Panc1 (cell line): Measurements from ENCODE around the gene MINK1. TPM values are rescaled to one million over a fixed set of nuclear protein-coding genes. Genes with fewer than 3 reads are reported as not detected.
A peak's percentile ranks its signal among the peaks of the same experiment; 100 is the strongest.

ENCODE experiments used
- ATAC-seq: fragments of 200-7000 bp; cut with Tn5 transposase; 2 replicates; pipeline ENCODE4 v1.9.1; 2020; ENCODE audit warnings: mild to moderate bottlenecking, moderate library complexity
- BruUV-seq: library from RNA; stranded (reverse); fragments of 400-500 nt; replicated peaks from 2 replicates; lab custom pipeline; 2021; lab: Mats Ljungman, UMichigan
- CTCF ChIA-PET: fragments of 300-600 bp; sonication (Branson Sonifier 250); formaldehyde crosslinking; loops from one replicate; lab custom pipeline; 2022; ENCODE audit warnings: antibody characterized with exemption; lab: Charles Lee
- POLR2A ChIA-PET: fragments of 300-600 bp; sonication (Branson Sonifier 250); formaldehyde crosslinking; loops from one replicate; lab custom pipeline; 2022; ENCODE audit warnings: antibody characterized with exemption; lab: Charles Lee
- DNase-seq: peaks from one replicate; pipeline ENCODE4 v3.0.0-alpha.2; 2010; ENCODE audit warnings: low read depth, low spot score
- H3K27ac ChIP-seq: 2 replicates; pipeline ENCODE4 v1.5.1; 2011; ENCODE audit warnings: mild to moderate bottlenecking, low read length, inconsistent platforms
- H3K27me3 ChIP-seq: fragments of 200-500 bp; sonication (Bioruptor generic); 2 replicates; pipeline ENCODE4 v1.6.0; 2014; ENCODE audit warnings: low read length, inconsistent platforms; ENCODE audit not compliant: control insufficient read depth, insufficient read depth
- H3K36me3 ChIP-seq: fragments of 200-500 bp; sonication (Bioruptor generic); 2 replicates; pipeline ENCODE4 v1.5.1; 2014; ENCODE audit warnings: inconsistent platforms, mild to moderate bottlenecking, low read length, moderate library complexity; ENCODE audit not compliant: control insufficient read depth, insufficient read depth
- H3K4me1 ChIP-seq: 2 replicates; pipeline ENCODE4 v1.5.1; 2011; ENCODE audit warnings: inconsistent platforms, mild to moderate bottlenecking, low read length, moderate library complexity; ENCODE audit not compliant: control insufficient read depth, insufficient read depth
- H3K4me3 ChIP-seq, 2 experiments: 2 replicates each; pipeline ENCODE4 v1.5.1; 2011 to 2012; ENCODE audit warnings: low read depth in 2 of 2, low read length in 2 of 2, mild to moderate bottlenecking in 2 of 2, inconsistent platforms in 1 of 2, moderate library complexity in 1 of 2
- H3K9me3 ChIP-seq: fragments of 200-500 bp; sonication (Bioruptor generic); 2 replicates; pipeline ENCODE4 v1.5.1; 2014; ENCODE audit warnings: low read depth, mild to moderate bottlenecking, inconsistent platforms, low read length, moderate library complexity; ENCODE audit not compliant: control insufficient read depth, insufficient read depth
- CTCF ChIP-seq: fragments of 450-650 bp; IDR thresholded peaks from 2 replicates; pipeline ENCODE4 v1.5.1; 2017; ENCODE audit warnings: mild to moderate bottlenecking
- POLR2AphosphoS5 ChIP-seq: IDR thresholded peaks from 2 replicates; pipeline ENCODE4 v1.6.1; 2012; ENCODE audit warnings: mild to moderate bottlenecking, low read depth, low read length, moderate library complexity
- SIN3A ChIP-seq: IDR thresholded peaks from 2 replicates; pipeline ENCODE4 v1.6.1; 2012; ENCODE audit warnings: low read depth, mild to moderate bottlenecking, low read length, moderate library complexity, borderline replicate concordance; ENCODE audit not compliant: insufficient read depth
- TCF7L2 ChIP-seq: IDR thresholded peaks from 2 replicates; pipeline ENCODE4 v1.6.1; 2011; ENCODE audit warnings: mild to moderate bottlenecking, low read depth, low read length, inconsistent platforms
- in situ Hi-C: cut with HindIII; loops from 2 replicates; pipeline ENCODE4 v1.10.0; 2016; ENCODE audit warnings: low sequenced_read_pairs, low pct_unique_long_range_greater_than_20kb
- intact Hi-C: fragments of 100-400 bp; cut with micrococcal nuclease; formaldehyde crosslinking; loops from one replicate; pipeline ENCODE4 v1.10.0; 2022; ENCODE audit not compliant: unreplicated experiment
- total RNA-seq: library from RNA; stranded (reverse); gene quantifications from one replicate; pipeline ENCODE4 v1.2.1, GENCODE V29; 2021; ENCODE audit not compliant: unreplicated experiment
- TF ChIP-seq, protein P1 (sequence below), 2 experiments: IDR thresholded peaks; 2 replicates each; pipeline ENCODE4 v1.6.1; 2011 to 2012; ENCODE audit warnings: low read depth in 2 of 2, control low read depth in 1 of 2, low read length in 1 of 2, mild to moderate bottlenecking in 1 of 2, moderate library complexity in 1 of 2; ENCODE audit not compliant: insufficient read depth in 1 of 2

Gene MINK1
- total RNA-seq, 1 experiment from 2014 or later, result 78.2 TPM

DNA sequence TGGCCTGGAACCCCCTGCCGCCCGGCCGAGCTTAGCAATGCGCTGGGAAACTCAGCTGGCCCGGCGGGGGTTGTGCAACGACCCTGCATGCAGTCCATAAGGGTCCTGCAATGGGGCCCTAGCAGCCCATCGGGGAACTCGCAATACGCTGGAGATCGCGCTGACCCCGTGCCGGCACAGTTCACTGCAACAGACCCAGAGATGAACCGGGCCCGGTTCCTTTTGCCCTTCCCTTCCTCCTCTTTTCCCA is 106.3 kb downstream of the MINK1 start:
- BruUV-seq, result no TSS peak
- in situ Hi-C loops, result no loop called here
- intact Hi-C loops, result no loop called here
- no peaks in the 10 kb centered on the region for H3K27me3 ChIP-seq
- POLR2A ChIA-PET, result no interaction called here
- peaks cover 11% of the 10 kb centered on the region for H3K36me3 ChIP-seq
- peak overlapping the region; percentile 87 for H3K27ac ChIP-seq
- ATAC-seq, result no peak; the same call in 1 of the 2 replicates
- peaks cover 21% of the 10 kb centered on the region for H3K4me1 ChIP-seq
- no peak for DNase-seq
- CTCF ChIA-PET, result interaction anchor here (0.6 kb wide), 1 partner anchor 120 kb away, joined by 4 read pairs; no protein-coding TSS in a partner anchor
- no peaks in the 10 kb centered on the region for H3K9me3 ChIP-seq
- H3K4me3 ChIP-seq, result peak overlapping the region; percentile 90 to 92
- TF ChIP-seq SIN3A (no peak), CTCF (no peak), POLR2AphosphoS5 (no peak)
- TF ChIP-seq, protein P1, sequence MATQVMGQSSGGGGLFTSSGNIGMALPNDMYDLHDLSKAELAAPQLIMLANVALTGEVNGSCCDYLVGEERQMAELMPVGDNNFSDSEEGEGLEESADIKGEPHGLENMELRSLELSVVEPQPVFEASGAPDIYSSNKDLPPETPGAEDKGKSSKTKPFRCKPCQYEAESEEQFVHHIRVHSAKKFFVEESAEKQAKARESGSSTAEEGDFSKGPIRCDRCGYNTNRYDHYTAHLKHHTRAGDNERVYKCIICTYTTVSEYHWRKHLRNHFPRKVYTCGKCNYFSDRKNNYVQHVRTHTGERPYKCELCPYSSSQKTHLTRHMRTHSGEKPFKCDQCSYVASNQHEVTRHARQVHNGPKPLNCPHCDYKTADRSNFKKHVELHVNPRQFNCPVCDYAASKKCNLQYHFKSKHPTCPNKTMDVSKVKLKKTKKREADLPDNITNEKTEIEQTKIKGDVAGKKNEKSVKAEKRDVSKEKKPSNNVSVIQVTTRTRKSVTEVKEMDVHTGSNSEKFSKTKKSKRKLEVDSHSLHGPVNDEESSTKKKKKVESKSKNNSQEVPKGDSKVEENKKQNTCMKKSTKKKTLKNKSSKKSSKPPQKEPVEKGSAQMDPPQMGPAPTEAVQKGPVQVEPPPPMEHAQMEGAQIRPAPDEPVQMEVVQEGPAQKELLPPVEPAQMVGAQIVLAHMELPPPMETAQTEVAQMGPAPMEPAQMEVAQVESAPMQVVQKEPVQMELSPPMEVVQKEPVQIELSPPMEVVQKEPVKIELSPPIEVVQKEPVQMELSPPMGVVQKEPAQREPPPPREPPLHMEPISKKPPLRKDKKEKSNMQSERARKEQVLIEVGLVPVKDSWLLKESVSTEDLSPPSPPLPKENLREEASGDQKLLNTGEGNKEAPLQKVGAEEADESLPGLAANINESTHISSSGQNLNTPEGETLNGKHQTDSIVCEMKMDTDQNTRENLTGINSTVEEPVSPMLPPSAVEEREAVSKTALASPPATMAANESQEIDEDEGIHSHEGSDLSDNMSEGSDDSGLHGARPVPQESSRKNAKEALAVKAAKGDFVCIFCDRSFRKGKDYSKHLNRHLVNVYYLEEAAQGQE (IDR thresholded peaks at IDR 0.05; ENCODE audit: insufficient read depth in 1 of 2, low read depth in 2 of 2, low read length in 1 of 2), result no peak

GRCh38 chr17:4939796-4940554 is 106.8 kb downstream of the MINK1 start, which contains the start of the genes RNF167 and SLC25A11:
RNF167 (plus strand) TSS chr17:4940268; CDS start chr17:4940910, 642 bp downstream.
SLC25A11 (minus strand) TSS chr17:4940046; CDS start chr17:4939910, 136 bp downstream.
- TF ChIP-seq SIN3A, result peak; percentile 92; the same call in 1 of the 2 replicates
- TF ChIP-seq, protein P1 (IDR thresholded peaks at IDR 0.05; ENCODE audit: insufficient read depth in 1 of 2, low read depth in 2 of 2, low read length in 1 of 2), result no peak
- TF ChIP-seq POLR2AphosphoS5, result peak; percentile 68
- TF ChIP-seq TCF7L2, result peak; percentile 48; the same call in 1 of the 2 replicates
- no peak for TF ChIP-seq CTCF
- peaks cover 26% of the 10 kb centered on the region for H3K4me1 ChIP-seq
- H3K9me3 ChIP-seq, result no peaks in the 10 kb centered on the region
- CTCF ChIA-PET, result interaction anchor here (0.6 kb wide), 2 partner anchors 45 to 119 kb away, joined by 3 to 4 read pairs; no protein-coding TSS in a partner anchor
- ATAC-seq (peak; percentile 87), DNase-seq (peak; percentile 99)
- intact Hi-C loops, result no loop called here
- peak within 1 kb of the TSS; percentile 90 to 92 for H3K4me3 ChIP-seq
- H3K36me3 ChIP-seq, result peaks cover 11% of the 10 kb centered on the region
- no TSS peak for BruUV-seq
- POLR2A ChIA-PET, result no interaction called here
- peak within 1 kb of the TSS; percentile 89 for H3K27ac ChIP-seq
- in situ Hi-C loops, result no loop called here
- H3K27me3 ChIP-seq, result no peaks in the 10 kb centered on the region
